Measurements from ENCODE around the gene MUC5AC. TPM values are rescaled to one million over a fixed set of nuclear protein-coding genes. Genes with fewer than 3 reads are reported as not detected.

Gene MUC5AC
- total RNA-seq, 1 experiment from 2014 or later: under 0.01 TPM

GRCh38 chr11:1194977-1195681 lies 37.4 kb downstream of the MUC5AC start:
- peak; percentile 5 for DNase-seq (ENCODE audit: low spot score)
- H3K27ac Mint-ChIP-seq: no peak overlapping the region
- H3K27me3 Mint-ChIP-seq (ENCODE audit: low read depth): peaks cover 4% of the 10 kb centered on the region
- H3K4me1 Mint-ChIP-seq: no peaks in the 10 kb centered on the region
- TF ChIP-seq KAT7 (CRISPR knock-in tag; IDR thresholded peaks at IDR 0.05; ENCODE audit: borderline replicate concordance) (no peak), ESRRA (CRISPR knock-in tag; IDR thresholded peaks at IDR 0.05; ENCODE audit: borderline replicate concordance) (no peak), ZNF232 (CRISPR knock-in tag; IDR thresholded peaks at IDR 0.05) (no peak)
- CTCF ChIA-PET: no interaction called here
- H3K36me3 Mint-ChIP-seq: no peaks in the 10 kb centered on the region
- H3K9me3 Mint-ChIP-seq: peaks cover 5% of the 10 kb centered on the region
- no peak for ATAC-seq
- POLR2A ChIA-PET: no interaction called here
- no peak overlapping the region for H3K4me3 Mint-ChIP-seq

GRCh38 chr11:1195682-1196515 lies 38.1 kb downstream of the MUC5AC start:
- POLR2A ChIA-PET: no interaction called here
- no peaks in the 10 kb centered on the region for H3K36me3 Mint-ChIP-seq
- no peak for ATAC-seq

More at GRCh38 chr11:1195682-1196515, 38.1 kb downstream of the MUC5AC start:
- Mint-ChIP-seq H3K4me3 (no peak overlapping the region), H3K27ac (no peak overlapping the region), H3K27me3 (ENCODE audit: low read depth) (peaks cover 4% of the 10 kb centered on the region), H3K4me1 (no peaks in the 10 kb centered on the region), H3K9me3 (peaks cover 5% of the 10 kb centered on the region)
- TF ChIP-seq CBFB (CRISPR knock-in tag; IDR thresholded peaks at IDR 0.05; ENCODE audit: low read depth) (no peak), IRF2 (CRISPR knock-in tag; IDR thresholded peaks at IDR 0.05; ENCODE audit: borderline replicate concordance, low read depth) (no peak), NR1H2 (CRISPR knock-in tag; IDR thresholded peaks at IDR 0.05) (no peak), SMAD3 (CRISPR knock-in tag; IDR thresholded peaks at IDR 0.05; ENCODE audit: borderline replicate concordance) (no peak), TEAD4 (CRISPR knock-in tag; IDR thresholded peaks at IDR 0.05) (no peak), ZNF317 (CRISPR knock-in tag; IDR thresholded peaks at IDR 0.05; ENCODE audit: borderline replicate concordance, low read depth) (no peak), ERG (CRISPR knock-in tag; IDR thresholded peaks at IDR 0.05) (no peak), ZNF671 (CRISPR knock-in tag; IDR thresholded peaks at IDR 0.05) (no peak), RORB (CRISPR knock-in tag; IDR thresholded peaks at IDR 0.05) (no peak), ATF6 (CRISPR knock-in tag; IDR thresholded peaks at IDR 0.05) (no peak), FOXK1 (CRISPR knock-in tag; IDR thresholded peaks at IDR 0.05) (no peak), ZNF512 (CRISPR knock-in tag; IDR thresholded peaks at IDR 0.05; ENCODE audit: borderline replicate concordance) (no peak), PRDM15 (CRISPR knock-in tag; IDR thresholded peaks at IDR 0.05) (no peak), ZSCAN18 (CRISPR knock-in tag; IDR thresholded peaks at IDR 0.05) (no peak), TEAD1 (CRISPR knock-in tag; IDR thresholded peaks at IDR 0.05) (no peak), OVOL2 (CRISPR knock-in tag; IDR thresholded peaks at IDR 0.05; ENCODE audit: borderline replicate concordance) (no peak), RELA (CRISPR knock-in tag; IDR thresholded peaks at IDR 0.05; ENCODE audit: borderline replicate concordance) (no peak)
- CTCF ChIA-PET: no interaction called here
- peak; percentile 6 for DNase-seq (ENCODE audit: low spot score)
